ENCODE results near the gene REEP6.

DNA sequence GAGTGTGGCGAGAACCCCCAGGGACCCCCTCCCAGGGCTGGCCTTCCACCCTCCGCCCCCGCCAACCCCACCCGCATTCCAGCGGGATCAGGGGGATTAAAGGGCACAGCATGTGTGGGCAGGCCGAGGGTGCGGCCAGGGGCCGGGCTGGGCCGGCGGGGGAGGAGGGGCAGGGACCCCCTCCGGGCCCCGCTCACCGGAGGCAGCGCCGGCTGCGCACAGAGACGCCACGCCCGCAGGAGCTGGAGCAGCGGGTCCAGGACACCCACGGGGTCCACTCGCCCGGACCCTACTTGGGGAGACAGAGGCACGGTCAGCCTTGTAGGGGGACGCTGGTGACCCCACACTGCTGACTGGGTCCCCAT is 19.4 kb downstream of the REEP6 start:
- TF ChIP-seq, protein P1, sequence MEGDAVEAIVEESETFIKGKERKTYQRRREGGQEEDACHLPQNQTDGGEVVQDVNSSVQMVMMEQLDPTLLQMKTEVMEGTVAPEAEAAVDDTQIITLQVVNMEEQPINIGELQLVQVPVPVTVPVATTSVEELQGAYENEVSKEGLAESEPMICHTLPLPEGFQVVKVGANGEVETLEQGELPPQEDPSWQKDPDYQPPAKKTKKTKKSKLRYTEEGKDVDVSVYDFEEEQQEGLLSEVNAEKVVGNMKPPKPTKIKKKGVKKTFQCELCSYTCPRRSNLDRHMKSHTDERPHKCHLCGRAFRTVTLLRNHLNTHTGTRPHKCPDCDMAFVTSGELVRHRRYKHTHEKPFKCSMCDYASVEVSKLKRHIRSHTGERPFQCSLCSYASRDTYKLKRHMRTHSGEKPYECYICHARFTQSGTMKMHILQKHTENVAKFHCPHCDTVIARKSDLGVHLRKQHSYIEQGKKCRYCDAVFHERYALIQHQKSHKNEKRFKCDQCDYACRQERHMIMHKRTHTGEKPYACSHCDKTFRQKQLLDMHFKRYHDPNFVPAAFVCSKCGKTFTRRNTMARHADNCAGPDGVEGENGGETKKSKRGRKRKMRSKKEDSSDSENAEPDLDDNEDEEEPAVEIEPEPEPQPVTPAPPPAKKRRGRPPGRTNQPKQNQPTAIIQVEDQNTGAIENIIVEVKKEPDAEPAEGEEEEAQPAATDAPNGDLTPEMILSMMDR (conservative IDR thresholded peaks at IDR 0.05; ENCODE audit: low read depth, low read length) = no peak
- TF ChIP-seq MAFK (IDR thresholded peaks at IDR 0.05; ENCODE audit: low read depth, low read length) (no peak), FOS (IDR thresholded peaks at IDR 0.05; ENCODE audit: low read depth, low read length) (no peak), POLR2A (IDR thresholded peaks at IDR 0.05; ENCODE audit: low read depth, low read length) (no peak), SMC3 (IDR thresholded peaks at IDR 0.05; ENCODE audit: low read depth, low read length) (no peak), RAD21 (IDR thresholded peaks at IDR 0.05; ENCODE audit: low read length) (no peak), RCOR1 (IDR thresholded peaks at IDR 0.05; ENCODE audit: insufficient replicate concordance, low read length) (no peak), BHLHE40 (IDR thresholded peaks at IDR 0.05; ENCODE audit: low read depth, low read length) (no peak), CEBPB (IDR thresholded peaks at IDR 0.05; ENCODE audit: low read depth, low read length) (no peak), MXI1 (IDR thresholded peaks at IDR 0.05; ENCODE audit: borderline replicate concordance, low read depth, low read length) (no peak), CHD1 (IDR thresholded peaks at IDR 0.05; ENCODE audit: low read depth, low read length) (no peak)
- TF ChIP-seq, protein P2, sequence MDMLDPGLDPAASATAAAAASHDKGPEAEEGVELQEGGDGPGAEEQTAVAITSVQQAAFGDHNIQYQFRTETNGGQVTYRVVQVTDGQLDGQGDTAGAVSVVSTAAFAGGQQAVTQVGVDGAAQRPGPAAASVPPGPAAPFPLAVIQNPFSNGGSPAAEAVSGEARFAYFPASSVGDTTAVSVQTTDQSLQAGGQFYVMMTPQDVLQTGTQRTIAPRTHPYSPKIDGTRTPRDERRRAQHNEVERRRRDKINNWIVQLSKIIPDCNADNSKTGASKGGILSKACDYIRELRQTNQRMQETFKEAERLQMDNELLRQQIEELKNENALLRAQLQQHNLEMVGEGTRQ (IDR thresholded peaks at IDR 0.05; ENCODE audit: low read depth, low read length) = no peak
- TF ChIP-seq, protein P3, sequence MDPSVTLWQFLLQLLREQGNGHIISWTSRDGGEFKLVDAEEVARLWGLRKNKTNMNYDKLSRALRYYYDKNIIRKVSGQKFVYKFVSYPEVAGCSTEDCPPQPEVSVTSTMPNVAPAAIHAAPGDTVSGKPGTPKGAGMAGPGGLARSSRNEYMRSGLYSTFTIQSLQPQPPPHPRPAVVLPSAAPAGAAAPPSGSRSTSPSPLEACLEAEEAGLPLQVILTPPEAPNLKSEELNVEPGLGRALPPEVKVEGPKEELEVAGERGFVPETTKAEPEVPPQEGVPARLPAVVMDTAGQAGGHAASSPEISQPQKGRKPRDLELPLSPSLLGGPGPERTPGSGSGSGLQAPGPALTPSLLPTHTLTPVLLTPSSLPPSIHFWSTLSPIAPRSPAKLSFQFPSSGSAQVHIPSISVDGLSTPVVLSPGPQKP (IDR thresholded peaks at IDR 0.05; ENCODE audit: borderline replicate concordance, low read depth, low read length) = no peak
